Measurements from ENCODE around the gene EGFL6. TPM values are rescaled to one million over a fixed set of nuclear protein-coding genes. Genes with fewer than 3 reads are reported as not detected.

EGFL6 gene
- total RNA-seq, 2 donors from 2014 or later = not detected

GRCh38 chrX:13661735-13662288, 92.4 kb downstream of the EGFL6 start:
- H3K27ac Mint-ChIP-seq = no peak overlapping the region
- 94 to 98% methylated on average over 2 to 6 of the region's 6 CpGs for WGBS, 2 experiments (ENCODE audit: insufficient coverage in 1 of 2, insufficient read length in 1 of 2)

GRCh38 chrX:13662355-13662791, 93.0 kb downstream of the EGFL6 start:
- peaks cover 68% of the 10 kb centered on the region for H3K9me3 Mint-ChIP-seq
- H3K9me3 ChIP-seq (ENCODE audit: control insufficient read depth, low read length) = no peaks in the 10 kb centered on the region
- no peaks in the 10 kb centered on the region for H3K4me1 ChIP-seq (ENCODE audit: control insufficient read depth, insufficient read depth, low read length)
- no peaks in the 10 kb centered on the region for H3K27me3 Mint-ChIP-seq (ENCODE audit: insufficient read depth)
- no peaks in the 10 kb centered on the region for H3K4me1 Mint-ChIP-seq
- no peak overlapping the region for H3K4me3 Mint-ChIP-seq
- no peaks in the 10 kb centered on the region for H3K36me3 ChIP-seq (ENCODE audit: control insufficient read depth, insufficient read depth, low read length)
- H3K4me3 ChIP-seq (ENCODE audit: low read length) = no peak overlapping the region
- WGBS, 2 experiments (ENCODE audit: insufficient coverage in 1 of 2, insufficient read length in 1 of 2) = 82 to 97% methylated on average over 3 to 6 of the region's 6 CpGs
- peaks cover 22% of the 10 kb centered on the region for H3K36me3 Mint-ChIP-seq (ENCODE audit: low read depth)
- H3K27ac Mint-ChIP-seq = no peak overlapping the region
- no peak overlapping the region for H3K27ac ChIP-seq (ENCODE audit: low read depth, low read length)
- DNase-seq = no peak
- TF ChIP-seq CTCF (conservative IDR thresholded peaks at IDR 0.05) = no peak
- no peak overlapping the region for H3K9ac ChIP-seq (ENCODE audit: extremely low read depth, low read length, poor library complexity, severe bottlenecking)
- H3K27me3 ChIP-seq (ENCODE audit: control insufficient read depth, insufficient read depth, low read length, poor library complexity, severe bottlenecking) = no peaks in the 10 kb centered on the region

More at GRCh38 chrX:13661735-13662288, 92.4 kb downstream of the EGFL6 start:
- H3K4me1 ChIP-seq (ENCODE audit: control insufficient read depth, insufficient read depth, low read length) = no peaks in the 10 kb centered on the region
- no peak overlapping the region for H3K4me3 Mint-ChIP-seq
- no peak overlapping the region for H3K9ac ChIP-seq (ENCODE audit: extremely low read depth, low read length, poor library complexity, severe bottlenecking)
- no peak for DNase-seq
- no peaks in the 10 kb centered on the region for H3K27me3 Mint-ChIP-seq (ENCODE audit: insufficient read depth)
- H3K36me3 ChIP-seq (ENCODE audit: control insufficient read depth, insufficient read depth, low read length) = no peaks in the 10 kb centered on the region
- no peaks in the 10 kb centered on the region for H3K27me3 ChIP-seq (ENCODE audit: control insufficient read depth, insufficient read depth, low read length, poor library complexity, severe bottlenecking)
- no peaks in the 10 kb centered on the region for H3K4me1 Mint-ChIP-seq
- no peak overlapping the region for H3K27ac ChIP-seq (ENCODE audit: low read depth, low read length)
- no peaks in the 10 kb centered on the region for H3K9me3 ChIP-seq (ENCODE audit: control insufficient read depth, low read length)
- TF ChIP-seq CTCF (conservative IDR thresholded peaks at IDR 0.05) = no peak
- no peak overlapping the region for H3K4me3 ChIP-seq (ENCODE audit: low read length)
- H3K36me3 Mint-ChIP-seq (ENCODE audit: low read depth) = peaks cover 22% of the 10 kb centered on the region
- H3K9me3 Mint-ChIP-seq = peaks cover 68% of the 10 kb centered on the region

- WGBS, 2 experiments (ENCODE audit: insufficient coverage in 1 of 2, insufficient read length in 1 of 2) = 97% methylated on average over 3 of the region's 3 CpGs; no CpG with 5 or more reads in 1 of the 2 experiments
- Mint-ChIP-seq H3K27ac (no peak overlapping the region), H3K36me3 (ENCODE audit: low read depth) (peaks cover 22% of the 10 kb centered on the region), H3K4me3 (no peak overlapping the region), H3K4me1 (no peaks in the 10 kb centered on the region), H3K27me3 (ENCODE audit: insufficient read depth) (no peaks in the 10 kb centered on the region), H3K9me3 (peaks cover 64% of the 10 kb centered on the region)
- no peak overlapping the region for H3K27ac ChIP-seq (ENCODE audit: low read depth, low read length)
- no peaks in the 10 kb centered on the region for H3K27me3 ChIP-seq (ENCODE audit: control insufficient read depth, insufficient read depth, low read length, poor library complexity, severe bottlenecking)
- no peak overlapping the region for H3K4me3 ChIP-seq (ENCODE audit: low read length)
- H3K4me1 ChIP-seq (ENCODE audit: control insufficient read depth, insufficient read depth, low read length) = no peaks in the 10 kb centered on the region
- no peaks in the 10 kb centered on the region for H3K9me3 ChIP-seq (ENCODE audit: control insufficient read depth, low read length)
- no peaks in the 10 kb centered on the region for H3K36me3 ChIP-seq (ENCODE audit: control insufficient read depth, insufficient read depth, low read length)
- H3K9ac ChIP-seq (ENCODE audit: extremely low read depth, low read length, poor library complexity, severe bottlenecking) = no peak overlapping the region
- no peak for DNase-seq
- TF ChIP-seq CTCF (conservative IDR thresholded peaks at IDR 0.05) = no peak
These were observed 94.6 kb downstream of the EGFL6 start for GRCh38 chrX:13664020-13664419.

All from endodermal cell (in vitro differentiated cells).